ENCODE measurements around the gene ATP5MK. TPM values are rescaled to one million over a fixed set of nuclear protein-coding genes. Genes with fewer than 3 reads are reported as not detected.
A peak's percentile ranks its signal among the peaks of the same experiment; 100 is the strongest.

The ATP5MK gene
- total RNA-seq, 1 experiment from 2014 or later = 556 TPM

- TF ChIP-seq, protein P1, sequence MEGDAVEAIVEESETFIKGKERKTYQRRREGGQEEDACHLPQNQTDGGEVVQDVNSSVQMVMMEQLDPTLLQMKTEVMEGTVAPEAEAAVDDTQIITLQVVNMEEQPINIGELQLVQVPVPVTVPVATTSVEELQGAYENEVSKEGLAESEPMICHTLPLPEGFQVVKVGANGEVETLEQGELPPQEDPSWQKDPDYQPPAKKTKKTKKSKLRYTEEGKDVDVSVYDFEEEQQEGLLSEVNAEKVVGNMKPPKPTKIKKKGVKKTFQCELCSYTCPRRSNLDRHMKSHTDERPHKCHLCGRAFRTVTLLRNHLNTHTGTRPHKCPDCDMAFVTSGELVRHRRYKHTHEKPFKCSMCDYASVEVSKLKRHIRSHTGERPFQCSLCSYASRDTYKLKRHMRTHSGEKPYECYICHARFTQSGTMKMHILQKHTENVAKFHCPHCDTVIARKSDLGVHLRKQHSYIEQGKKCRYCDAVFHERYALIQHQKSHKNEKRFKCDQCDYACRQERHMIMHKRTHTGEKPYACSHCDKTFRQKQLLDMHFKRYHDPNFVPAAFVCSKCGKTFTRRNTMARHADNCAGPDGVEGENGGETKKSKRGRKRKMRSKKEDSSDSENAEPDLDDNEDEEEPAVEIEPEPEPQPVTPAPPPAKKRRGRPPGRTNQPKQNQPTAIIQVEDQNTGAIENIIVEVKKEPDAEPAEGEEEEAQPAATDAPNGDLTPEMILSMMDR (IDR thresholded peaks at IDR 0.05 in 2 of 3, conservative IDR thresholded peaks at IDR 0.05 in 1 of 3; ENCODE audit: borderline replicate concordance in 1 of 3, insufficient read depth in 1 of 3, low read depth in 2 of 3, low read length in 2 of 3) = peak in 2 of 3 experiments; percentile 33 to 35; a peak in 3 of 6 replicates
These were observed at the start of gene ATP5MK, which contains the start of gene PDCD11 (continued) for GRCh38 chr10:103396067-103396788.

- Histone ChIP-seq H3K27ac (ENCODE audit: low read depth, low read length) (no peak overlapping the region), H3K36me3 (ENCODE audit: control insufficient read depth in 1 of 2, insufficient read depth in 2 of 2, low read length in 2 of 2) (peaks cover 74 to 77% of the 10 kb centered on the region in 2 experiments), H3K4me2 (ENCODE audit: low read length) (no peak overlapping the region), H3K9me2 (ENCODE audit: insufficient read depth) (no peaks in the 10 kb centered on the region), H3K4me3 (replicated peaks in 1 of 2; ENCODE audit: low read depth in 1 of 2, low read length in 2 of 2) (no peak overlapping the region), H3K4me1 (ENCODE audit: control insufficient read depth in 1 of 2, insufficient read depth in 2 of 2, low read length in 2 of 2) (peaks cover 3 to 23% of the 10 kb centered on the region in 2 experiments; a peak in 3 of 4 replicates), H3K27me3 (ENCODE audit: insufficient read depth, low read length) (no peaks in the 10 kb centered on the region), H4K20me1 (ENCODE audit: insufficient read depth) (no peaks in the 10 kb centered on the region), H3K9ac (ENCODE audit: low read length) (no peak overlapping the region), H3K79me2 (ENCODE audit: insufficient read depth, low read length) (peaks cover 8% of the 10 kb centered on the region; the same call in 1 of the 2 replicates), H3K9me3 (ENCODE audit: control insufficient read depth in 1 of 2, insufficient read depth in 1 of 2, low read depth in 1 of 2, low read length in 2 of 2) (no peaks in the 10 kb centered on the region), H2AFZ (ENCODE audit: low read depth, low read length, poor library complexity, severe bottlenecking) (no peak overlapping the region)
- intact Hi-C loops (cut with micrococcal nuclease) = no loop called here
- DNase-seq (ENCODE audit: low read depth, low spot score) = no peak
- ChIA-PET POLR2A (no interaction called here), RAD21 (ENCODE audit: low non-redundant PET in 1 of 2, low total read pairs in 2 of 2, uncharacterized antibody in 2 of 2, unreplicated experiment in 2 of 2) (no interaction called here), CTCF (no interaction called here)
- no peak for ATAC-seq
- BruUV-seq (replicated peaks) = no TSS peak
- TF ChIP-seq JUND (IDR thresholded peaks at IDR 0.05) = no peak
- TF ChIP-seq, protein P2, sequence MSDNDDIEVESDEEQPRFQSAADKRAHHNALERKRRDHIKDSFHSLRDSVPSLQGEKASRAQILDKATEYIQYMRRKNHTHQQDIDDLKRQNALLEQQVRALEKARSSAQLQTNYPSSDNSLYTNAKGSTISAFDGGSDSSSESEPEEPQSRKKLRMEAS (IDR thresholded peaks at IDR 0.05) = no peak
- no peak for TF ChIP-seq CBX3 (IDR thresholded peaks at IDR 0.05; ENCODE audit: low read depth)
- no peak for TF ChIP-seq ZFX (IDR thresholded peaks at IDR 0.05)
- TF ChIP-seq ZNF274 (IDR thresholded peaks at IDR 0.05; ENCODE audit: low read depth, low read length) = no peak
- TF ChIP-seq FOSL1 (IDR thresholded peaks at IDR 0.05; ENCODE audit: low read depth) = no peak
- TF ChIP-seq CEBPB (IDR thresholded peaks at IDR 0.05; ENCODE audit: low read depth) = no peak
- TF ChIP-seq YY1 (IDR thresholded peaks at IDR 0.05; ENCODE audit: extremely low read depth, insufficient replicate concordance, low read depth, low read length) = no peak
- TF ChIP-seq, protein P3, sequence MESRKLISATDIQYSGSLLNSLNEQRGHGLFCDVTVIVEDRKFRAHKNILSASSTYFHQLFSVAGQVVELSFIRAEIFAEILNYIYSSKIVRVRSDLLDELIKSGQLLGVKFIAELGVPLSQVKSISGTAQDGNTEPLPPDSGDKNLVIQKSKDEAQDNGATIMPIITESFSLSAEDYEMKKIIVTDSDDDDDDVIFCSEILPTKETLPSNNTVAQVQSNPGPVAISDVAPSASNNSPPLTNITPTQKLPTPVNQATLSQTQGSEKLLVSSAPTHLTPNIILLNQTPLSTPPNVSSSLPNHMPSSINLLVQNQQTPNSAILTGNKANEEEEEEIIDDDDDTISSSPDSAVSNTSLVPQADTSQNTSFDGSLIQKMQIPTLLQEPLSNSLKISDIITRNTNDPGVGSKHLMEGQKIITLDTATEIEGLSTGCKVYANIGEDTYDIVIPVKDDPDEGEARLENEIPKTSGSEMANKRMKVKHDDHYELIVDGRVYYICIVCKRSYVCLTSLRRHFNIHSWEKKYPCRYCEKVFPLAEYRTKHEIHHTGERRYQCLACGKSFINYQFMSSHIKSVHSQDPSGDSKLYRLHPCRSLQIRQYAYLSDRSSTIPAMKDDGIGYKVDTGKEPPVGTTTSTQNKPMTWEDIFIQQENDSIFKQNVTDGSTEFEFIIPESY (IDR thresholded peaks at IDR 0.05; ENCODE audit: extremely low read depth, insufficient replicate concordance, low read length) = no peak
- TF ChIP-seq SIN3A (IDR thresholded peaks at IDR 0.05; ENCODE audit: low read depth) = no peak
- TF ChIP-seq, protein P1 (IDR thresholded peaks at IDR 0.05 in 2 of 3, conservative IDR thresholded peaks at IDR 0.05 in 1 of 3; ENCODE audit: borderline replicate concordance in 1 of 3, insufficient read depth in 1 of 3, low read depth in 2 of 3, low read length in 2 of 3) = no peak
- TF ChIP-seq REST (IDR thresholded peaks at IDR 0.05; ENCODE audit: low read depth) = no peak
- TF ChIP-seq POLR2A (IDR thresholded peaks at IDR 0.05; ENCODE audit: borderline replicate concordance, extremely low read depth, insufficient read depth, insufficient read length) = no peak
These were observed 49.1 kb upstream of the ATP5MK start for GRCh38 chr10:103445366-103445765.

Data from HCT116 (cell line).